Effector memory CD4-positive, alpha-beta T cell (primary cell): ENCODE measurements around the gene AGPAT4.

Experiments
- DNase-seq, 3 donors: peaks; one replicate each; pipeline ENCODE4 v3.0.0-alpha.2; 2020
- H3K27ac ChIP-seq: 2 replicates; pipeline ENCODE4 v1.7.0; 2013; ENCODE audit warnings: mild to moderate bottlenecking, low read length, moderate library complexity; ENCODE audit not compliant: insufficient read depth, poor library complexity, severe bottlenecking
- H3K27me3 ChIP-seq: replicated peaks from 2 replicates; pipeline ENCODE4 v1.7.0; 2013; ENCODE audit warnings: mild to moderate bottlenecking, low read length; ENCODE audit not compliant: insufficient read depth, control insufficient read depth, poor library complexity, severe bottlenecking
- H3K36me3 ChIP-seq: 2 replicates; pipeline ENCODE4 v1.7.0; 2013; ENCODE audit warnings: mild to moderate bottlenecking, low read length, moderate library complexity; ENCODE audit not compliant: control insufficient read depth, insufficient read depth
- H3K4me1 ChIP-seq: 2 replicates; pipeline ENCODE4 v1.7.0; 2013; ENCODE audit warnings: low read length, mild to moderate bottlenecking; ENCODE audit not compliant: control insufficient read depth, insufficient read depth, poor library complexity, severe bottlenecking
- H3K4me3 ChIP-seq: 2 replicates; pipeline ENCODE4 v1.7.0; 2013; ENCODE audit warnings: low read length, low read depth, mild to moderate bottlenecking; ENCODE audit not compliant: insufficient read depth, poor library complexity, severe bottlenecking
- H3K9me3 ChIP-seq: 2 replicates; pipeline ENCODE4 v1.7.0; 2013; ENCODE audit warnings: mild to moderate bottlenecking, low read length, moderate library complexity; ENCODE audit not compliant: control insufficient read depth

The AGPAT4 gene

GRCh38 chr6:161109366-161109765, 164.5 kb downstream of the AGPAT4 start:
- Histone ChIP-seq H3K4me1 (peaks cover 8% of the 10 kb centered on the region), H3K4me3 (no peak overlapping the region), H3K36me3 (peaks cover 63% of the 10 kb centered on the region), H3K9me3 (no peaks in the 10 kb centered on the region), H3K27me3 (no peaks in the 10 kb centered on the region), H3K27ac (no peak overlapping the region)
- DNase-seq = no peak

GRCh38 chr6:161108916-161109315, 164.9 kb downstream of the AGPAT4 start:
- H3K27ac ChIP-seq = no peak overlapping the region
- peaks cover 63% of the 10 kb centered on the region for H3K36me3 ChIP-seq

GRCh38 chr6:161107779-161108730, 165.8 kb downstream of the AGPAT4 start:
- Histone ChIP-seq H3K4me1 (peaks cover 8% of the 10 kb centered on the region), H3K9me3 (no peaks in the 10 kb centered on the region), H3K27me3 (no peaks in the 10 kb centered on the region), H3K36me3 (peaks cover 63% of the 10 kb centered on the region), H3K4me3 (no peak overlapping the region), H3K27ac (no peak overlapping the region)
- DNase-seq = no peak

More at GRCh38 chr6:161108916-161109315, 164.9 kb downstream of the AGPAT4 start:
- H3K27me3 ChIP-seq = no peaks in the 10 kb centered on the region
- no peak overlapping the region for H3K4me3 ChIP-seq
- no peak for DNase-seq
- H3K9me3 ChIP-seq = no peaks in the 10 kb centered on the region
- peaks cover 8% of the 10 kb centered on the region for H3K4me1 ChIP-seq

- Histone ChIP-seq H3K4me3 (no peak overlapping the region), H3K4me1 (no peaks in the 10 kb centered on the region), H3K9me3 (no peaks in the 10 kb centered on the region), H3K36me3 (peaks cover 54% of the 10 kb centered on the region), H3K27me3 (no peaks in the 10 kb centered on the region), H3K27ac (no peak overlapping the region)
- DNase-seq = no peak
Measured at GRCh38 chr6:161105408-161105807, 168.5 kb downstream of the AGPAT4 start.

- Histone ChIP-seq H3K27me3 (no peaks in the 10 kb centered on the region), H3K36me3 (peaks cover 55% of the 10 kb centered on the region), H3K4me3 (no peak overlapping the region), H3K27ac (no peak overlapping the region), H3K4me1 (no peaks in the 10 kb centered on the region), H3K9me3 (no peaks in the 10 kb centered on the region)
- no peak for DNase-seq
Measured at GRCh38 chr6:161104966-161105365, 168.9 kb downstream of the AGPAT4 start.

- no peak for DNase-seq
- Histone ChIP-seq H3K27me3 (no peaks in the 10 kb centered on the region), H3K4me1 (no peaks in the 10 kb centered on the region), H3K27ac (no peak overlapping the region), H3K4me3 (no peak overlapping the region), H3K36me3 (peaks cover 52% of the 10 kb centered on the region), H3K9me3 (no peaks in the 10 kb centered on the region)
Measured at GRCh38 chr6:161103475-161103874, 170.4 kb downstream of the AGPAT4 start.

GRCh38 chr6:161101517-161101916, 172.3 kb downstream of the AGPAT4 start:
- Histone ChIP-seq H3K36me3 (peaks cover 45% of the 10 kb centered on the region), H3K4me3 (no peak overlapping the region), H3K9me3 (no peaks in the 10 kb centered on the region), H3K27ac (no peak overlapping the region), H3K4me1 (no peaks in the 10 kb centered on the region), H3K27me3 (no peaks in the 10 kb centered on the region)
- DNase-seq = no peak

GRCh38 chr6:161100072-161100471, 173.8 kb downstream of the AGPAT4 start:
- Histone ChIP-seq H3K4me3 (no peak overlapping the region), H3K36me3 (peaks cover 46% of the 10 kb centered on the region), H3K27me3 (no peaks in the 10 kb centered on the region), H3K27ac (no peak overlapping the region), H3K9me3 (no peaks in the 10 kb centered on the region), H3K4me1 (no peaks in the 10 kb centered on the region)
- DNase-seq = no peak

- H3K27me3 ChIP-seq = no peaks in the 10 kb centered on the region
- no peaks in the 10 kb centered on the region for H3K4me1 ChIP-seq
- no peaks in the 10 kb centered on the region for H3K9me3 ChIP-seq
- no peak for DNase-seq
- peaks cover 55% of the 10 kb centered on the region for H3K36me3 ChIP-seq
- H3K4me3 ChIP-seq = no peak overlapping the region
- no peak overlapping the region for H3K27ac ChIP-seq
Measured at GRCh38 chr6:161095916-161096315, 177.9 kb downstream of the AGPAT4 start.

- no peak for DNase-seq
- Histone ChIP-seq H3K4me3 (no peak overlapping the region), H3K27me3 (no peaks in the 10 kb centered on the region), H3K36me3 (peaks cover 55% of the 10 kb centered on the region), H3K9me3 (no peaks in the 10 kb centered on the region), H3K4me1 (no peaks in the 10 kb centered on the region), H3K27ac (no peak overlapping the region)
Measured at GRCh38 chr6:161094955-161095354, 178.9 kb downstream of the AGPAT4 start.
